ENCODE results near the gene AKT1.

AKT1 gene

DNA sequence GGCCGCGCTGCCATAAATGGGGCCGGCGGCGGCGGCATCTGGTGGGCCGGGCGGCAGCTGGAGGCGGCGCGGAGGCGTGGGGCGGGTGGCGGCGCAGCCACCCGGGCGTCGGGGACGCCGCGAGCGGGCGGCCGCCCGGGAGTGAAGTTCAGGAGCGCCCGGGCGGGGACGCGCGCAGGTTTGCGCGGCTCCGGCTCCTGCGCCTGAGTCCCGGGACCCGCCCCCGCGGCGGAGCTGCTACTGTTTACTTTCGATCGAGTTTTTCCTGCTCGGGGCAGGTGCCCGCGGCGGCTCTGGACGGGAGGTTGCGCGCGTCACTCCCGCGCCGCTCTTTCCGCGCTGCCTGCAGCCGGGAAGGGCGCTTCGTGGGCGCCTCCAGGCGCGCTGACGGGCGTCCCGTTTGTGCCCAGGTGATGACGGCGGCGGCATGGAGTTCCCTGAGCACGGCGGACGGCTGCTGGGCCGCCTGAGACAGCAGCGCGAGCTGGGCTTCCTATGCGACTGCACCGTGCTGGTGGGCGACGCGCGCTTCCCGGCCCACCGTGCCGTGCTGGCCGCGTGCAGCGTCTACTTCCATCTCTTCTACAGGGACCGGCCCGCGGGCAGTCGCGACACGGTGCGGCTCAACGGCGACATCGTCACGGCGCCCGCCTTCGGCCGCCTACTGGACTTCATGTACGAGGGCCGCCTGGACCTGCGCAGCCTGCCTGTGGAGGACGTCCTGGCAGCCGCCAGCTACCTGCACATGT is 5.4 kb upstream of the AKT1 start, which contains the start of gene ZBTB42:
ZBTB42 (plus strand) TSS at position 331 of the 749 bp plus-strand sequence; CDS start at position 428, 97 bp downstream.
- TF ChIP-seq, protein P1, sequence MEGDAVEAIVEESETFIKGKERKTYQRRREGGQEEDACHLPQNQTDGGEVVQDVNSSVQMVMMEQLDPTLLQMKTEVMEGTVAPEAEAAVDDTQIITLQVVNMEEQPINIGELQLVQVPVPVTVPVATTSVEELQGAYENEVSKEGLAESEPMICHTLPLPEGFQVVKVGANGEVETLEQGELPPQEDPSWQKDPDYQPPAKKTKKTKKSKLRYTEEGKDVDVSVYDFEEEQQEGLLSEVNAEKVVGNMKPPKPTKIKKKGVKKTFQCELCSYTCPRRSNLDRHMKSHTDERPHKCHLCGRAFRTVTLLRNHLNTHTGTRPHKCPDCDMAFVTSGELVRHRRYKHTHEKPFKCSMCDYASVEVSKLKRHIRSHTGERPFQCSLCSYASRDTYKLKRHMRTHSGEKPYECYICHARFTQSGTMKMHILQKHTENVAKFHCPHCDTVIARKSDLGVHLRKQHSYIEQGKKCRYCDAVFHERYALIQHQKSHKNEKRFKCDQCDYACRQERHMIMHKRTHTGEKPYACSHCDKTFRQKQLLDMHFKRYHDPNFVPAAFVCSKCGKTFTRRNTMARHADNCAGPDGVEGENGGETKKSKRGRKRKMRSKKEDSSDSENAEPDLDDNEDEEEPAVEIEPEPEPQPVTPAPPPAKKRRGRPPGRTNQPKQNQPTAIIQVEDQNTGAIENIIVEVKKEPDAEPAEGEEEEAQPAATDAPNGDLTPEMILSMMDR (IDR thresholded peaks at IDR 0.05; ENCODE audit: low read depth, low read length) = no peak
- peak within 1 kb of the TSS; percentile 66 for H3K4me3 ChIP-seq (ENCODE audit: low read depth, low read length)

DNA sequence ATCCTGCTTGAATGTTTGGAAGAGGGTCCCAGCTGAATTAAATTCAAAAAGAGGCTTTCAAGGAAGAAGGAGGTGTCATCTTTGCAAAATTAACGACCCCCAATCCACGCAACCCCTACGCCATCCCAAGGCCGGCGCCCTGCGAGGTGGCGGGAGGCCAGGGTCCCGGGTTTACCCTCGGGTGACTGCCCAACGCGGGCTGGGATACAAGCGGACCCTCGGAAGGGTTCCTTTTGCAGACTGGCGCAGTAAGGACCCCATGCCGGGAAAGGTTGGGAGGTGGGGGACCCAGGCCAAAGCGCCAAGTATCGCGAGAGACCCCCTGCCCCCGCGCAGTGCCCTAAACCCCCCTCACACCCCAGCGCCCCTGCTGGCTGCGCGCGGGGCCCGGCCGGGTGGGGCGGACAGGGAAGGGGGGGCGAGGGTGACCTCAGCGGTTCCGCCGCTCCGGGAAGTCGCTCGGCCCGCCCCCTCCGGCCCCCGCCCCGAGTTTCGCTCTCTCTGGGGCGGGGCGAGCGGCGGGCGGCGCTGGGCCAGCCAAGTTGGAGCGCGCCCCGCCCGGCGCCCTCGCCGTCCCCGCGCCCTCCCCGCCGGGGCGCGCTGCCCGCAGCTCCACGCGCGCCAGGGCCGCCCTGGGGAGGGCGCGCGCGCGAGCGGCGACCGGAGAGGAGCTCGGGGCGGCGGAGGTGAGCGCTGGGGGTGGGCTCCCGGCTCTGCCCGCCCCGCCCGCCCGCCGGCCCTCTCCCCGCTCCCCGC is 4.6 kb upstream of the AKT1 start:
- TF ChIP-seq, protein P1 (IDR thresholded peaks at IDR 0.05; ENCODE audit: low read depth, low read length) = peak; percentile 21; the same call in 1 of the 2 replicates

DNA sequence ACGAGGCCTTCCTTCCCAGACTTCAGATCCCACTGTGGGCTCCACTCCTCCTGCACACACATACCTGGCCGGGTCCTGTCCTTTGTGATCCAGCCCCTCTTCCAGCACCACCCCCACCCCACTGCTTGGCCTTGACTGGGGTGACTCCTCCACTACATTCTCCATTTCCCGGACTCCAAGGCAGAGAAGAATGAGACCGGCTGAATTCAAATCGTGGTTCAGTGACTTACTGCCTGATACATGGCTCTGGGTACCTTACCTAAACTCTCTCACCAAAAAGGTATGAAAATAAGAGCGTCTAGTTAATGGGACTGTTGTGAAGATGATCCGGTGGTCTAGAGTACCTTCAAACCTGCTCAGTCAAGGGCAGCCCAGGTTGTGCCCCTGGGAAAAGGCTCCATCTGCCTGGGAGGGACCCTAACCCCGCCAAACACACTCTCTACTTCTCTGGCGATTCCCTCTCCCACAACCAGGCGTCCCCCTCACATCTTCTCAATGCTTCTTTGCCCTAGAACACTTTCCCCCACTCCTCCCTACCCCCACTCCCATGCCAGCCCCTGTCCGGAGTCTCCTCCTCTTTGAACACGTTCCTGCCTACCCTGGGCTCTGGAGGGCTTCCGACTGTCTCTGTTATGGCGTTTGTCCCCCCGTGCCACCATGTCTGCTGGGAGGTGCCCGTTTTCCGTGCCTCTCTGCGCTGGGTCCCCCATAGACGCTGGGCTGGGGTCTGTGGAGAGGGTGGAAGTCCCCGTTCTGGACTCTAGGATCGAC is 3.9 kb upstream of the AKT1 start:
- H3K4me3 ChIP-seq (ENCODE audit: low read depth, low read length) = peak overlapping the region; percentile 59
- TF ChIP-seq, protein P1 (IDR thresholded peaks at IDR 0.05; ENCODE audit: low read depth, low read length) = no peak

More for the DNA sequence above, 4.6 kb upstream of the AKT1 start:
- peak overlapping the region; percentile 66 for H3K4me3 ChIP-seq (ENCODE audit: low read depth, low read length)

DNA sequence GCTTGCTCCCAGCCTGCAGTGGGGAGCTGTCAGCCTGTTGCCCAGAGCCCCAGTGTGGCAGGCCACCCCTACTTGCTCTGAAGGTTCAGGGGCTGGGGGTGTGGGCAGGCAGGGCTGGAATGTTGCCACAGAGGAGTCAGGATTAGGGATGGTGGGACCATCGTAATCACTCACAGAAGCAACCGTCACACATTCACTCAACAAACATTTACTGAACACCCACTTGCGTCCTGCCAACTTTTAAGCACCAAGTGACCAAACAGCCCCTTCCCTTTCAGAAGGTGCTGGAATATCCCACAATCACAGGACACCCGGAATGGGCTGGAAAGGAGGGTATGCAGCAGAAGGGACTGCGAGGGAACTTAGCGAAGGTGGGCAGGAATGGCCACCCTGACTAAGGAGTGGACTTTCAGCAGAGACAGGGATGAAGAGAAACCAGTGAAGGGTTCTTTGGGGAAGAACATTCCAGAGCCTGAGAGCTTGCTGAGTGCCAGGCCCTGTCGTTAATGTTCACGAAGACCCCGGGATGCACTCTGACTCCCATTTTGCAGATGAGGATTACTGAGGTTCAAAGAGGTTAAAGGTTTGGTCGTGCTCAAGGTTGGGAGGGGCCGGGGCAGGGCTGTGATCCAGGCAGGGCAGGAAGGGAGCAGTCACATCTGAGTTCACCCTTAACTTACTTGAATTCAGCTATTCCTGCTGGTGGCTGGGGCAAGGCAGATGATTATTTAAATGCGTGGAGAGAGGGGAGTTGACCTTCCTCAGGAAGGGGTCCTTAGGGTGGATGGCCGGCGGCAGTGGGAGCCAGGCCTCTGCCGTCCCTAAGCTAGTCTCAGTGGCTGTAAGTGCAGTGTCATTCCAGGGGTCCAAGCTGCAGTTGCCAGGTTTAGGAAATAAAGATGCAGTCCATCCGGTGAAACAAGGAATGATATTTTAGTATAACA is 3.0 kb upstream of the AKT1 start:
- no peak overlapping the region for H3K4me3 ChIP-seq (ENCODE audit: low read depth, low read length)
- TF ChIP-seq, protein P1 (IDR thresholded peaks at IDR 0.05; ENCODE audit: low read depth, low read length) = no peak

DNA sequence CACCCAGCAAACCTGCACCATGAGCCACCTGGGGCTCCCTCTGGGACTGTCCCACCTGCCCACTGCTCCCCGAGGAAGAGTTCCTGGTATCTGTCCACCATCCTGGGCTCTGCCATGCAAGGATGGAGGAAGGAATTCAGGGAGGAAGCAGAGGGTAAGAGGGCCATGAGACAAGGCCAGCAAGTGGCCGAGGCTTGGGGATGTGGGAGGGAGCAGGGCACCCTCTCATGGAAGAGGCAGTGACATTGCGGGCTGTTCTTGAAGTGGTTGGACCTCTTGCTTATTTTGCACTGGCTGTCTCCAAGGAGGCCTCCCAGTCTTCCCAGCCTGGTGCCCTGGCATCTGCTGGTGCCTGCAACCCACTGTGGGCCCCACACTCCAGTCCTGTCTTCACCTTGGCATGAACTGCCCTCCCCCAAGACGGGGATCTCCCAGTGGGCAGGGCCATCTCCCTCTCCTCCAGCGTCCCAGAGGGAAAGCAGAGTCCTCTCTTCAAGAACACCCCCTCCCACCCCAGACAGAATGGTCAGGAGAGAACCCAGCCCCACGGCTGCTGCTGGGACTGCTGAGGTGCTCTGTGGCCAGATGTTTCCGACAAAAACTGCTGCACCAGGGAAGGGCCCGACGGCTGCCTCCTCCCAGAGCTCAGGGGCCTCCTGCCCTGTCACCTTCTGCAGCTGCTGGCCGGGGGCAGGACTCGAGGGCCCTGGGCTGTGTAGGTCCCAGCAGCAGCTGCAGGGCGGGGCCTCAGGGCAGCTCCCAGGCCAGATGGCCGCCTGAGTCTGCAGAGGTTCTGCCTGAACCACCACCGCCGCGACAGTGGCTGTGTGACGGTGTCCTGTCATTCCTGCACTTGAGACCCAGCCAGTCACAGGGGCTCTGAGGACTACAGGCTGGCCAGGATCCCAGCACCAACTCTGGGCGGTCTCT is 1.8 kb upstream of the AKT1 start:
- TF ChIP-seq, protein P1 (IDR thresholded peaks at IDR 0.05; ENCODE audit: low read depth, low read length) = no peak
- H3K4me3 ChIP-seq (ENCODE audit: low read depth, low read length) = no peak overlapping the region

Data from WI38 (cell line).